Activated B cell treated with CpG ODN at 0.5 μM for 24 hours (primary cell): ENCODE results near the gene FLYWCH2. TPM values are rescaled to one million over a fixed set of nuclear protein-coding genes. Genes with fewer than 3 reads are reported as not detected.

Source experiments
- ATAC-seq: fragments of 200-7000 bp; cut with Tn5 transposase; one replicate; pipeline ENCODE4 v1.10.0; 2021; ENCODE audit warnings: low read depth, mild to moderate bottlenecking, moderate library complexity
- CTCF ChIA-PET: fragments of 350-600 bp; sonication (Branson Sonifier 250); formaldehyde crosslinking; loops from one replicate; lab custom pipeline; 2021; ENCODE audit warnings: antibody characterized with exemption; lab: Charles Lee
- POLR2A ChIA-PET: fragments of 350-600 bp; sonication (Branson Sonifier 250); formaldehyde crosslinking; loops from one replicate; lab custom pipeline; 2021; ENCODE audit warnings: antibody characterized with exemption; lab: Charles Lee
- DNase-seq: peaks from one replicate; pipeline ENCODE4 v3.0.0; 2022
- H3K27ac Mint-ChIP-seq: one replicate; pipeline ENCODE4 v1.8.0; 2020; ENCODE audit warnings: mixed read lengths
- H3K27me3 Mint-ChIP-seq: one replicate; pipeline ENCODE4 v1.8.0; 2021; ENCODE audit warnings: mixed read lengths
- H3K36me3 Mint-ChIP-seq: one replicate; pipeline ENCODE4 v1.8.0; 2021; ENCODE audit warnings: low read depth, mixed read lengths
- H3K4me1 Mint-ChIP-seq: one replicate; pipeline ENCODE4 v1.8.0; 2021; ENCODE audit warnings: mixed read lengths
- H3K4me3 Mint-ChIP-seq: one replicate; pipeline ENCODE4 v1.8.0; 2020; ENCODE audit warnings: mild to moderate bottlenecking, mixed read lengths
- H3K9me3 Mint-ChIP-seq: one replicate; pipeline ENCODE4 v1.8.0; 2020; ENCODE audit warnings: mixed read lengths
- CTCF ChIP-seq: fragments of 200-600 bp; IDR thresholded peaks from one replicate; pipeline ENCODE4 v1.8.0; 2022; ENCODE audit warnings: antibody characterized with exemption, mild to moderate bottlenecking
- intact Hi-C: fragments of 100-400 bp; cut with micrococcal nuclease; formaldehyde crosslinking; loops from one replicate; pipeline ENCODE4 v1.15.1; 2024
- total RNA-seq: library from RNA; stranded (reverse); gene quantifications from 2 replicates; pipeline ENCODE4 v1.2.3, GENCODE V29; 2022

The FLYWCH2 gene
- total RNA-seq, 1 donor from 2014 or later = 19.4 TPM

GRCh38 chr16:2857451-2858244, 25.4 kb upstream of the FLYWCH2 start, which contains the start of gene PRSS22:
Gene PRSS22, minus strand, starts transcription at chr16:2858170. Its CDS starts 66 bp downstream, at chr16:2858104.
- H3K27me3 Mint-ChIP-seq = peaks cover 28% of the 10 kb centered on the region
- ATAC-seq (no peak), DNase-seq (no peak)
- ChIA-PET POLR2A (no interaction called here), CTCF (no interaction called here)
- peaks cover 10% of the 10 kb centered on the region for H3K9me3 Mint-ChIP-seq
- peak within 1 kb of the TSS; percentile 49 for H3K4me3 Mint-ChIP-seq
- no peak within 1 kb of the TSS for H3K27ac Mint-ChIP-seq
- no peak for TF ChIP-seq CTCF
- no peaks in the 10 kb centered on the region for H3K36me3 Mint-ChIP-seq
- intact Hi-C loops = no loop called here
- H3K4me1 Mint-ChIP-seq = peaks cover 4% of the 10 kb centered on the region

GRCh38 chr16:2858245-2859025, 24.6 kb upstream of the FLYWCH2 start:
- Mint-ChIP-seq H3K36me3 (no peaks in the 10 kb centered on the region), H3K27me3 (peaks cover 28% of the 10 kb centered on the region), H3K9me3 (peaks cover 10% of the 10 kb centered on the region), H3K4me3 (no peak overlapping the region), H3K27ac (no peak overlapping the region), H3K4me1 (peaks cover 4% of the 10 kb centered on the region)
- ATAC-seq (no peak), DNase-seq (no peak)
- no peak for TF ChIP-seq CTCF
- ChIA-PET CTCF (no interaction called here), POLR2A (no interaction called here)
- intact Hi-C loops = no loop called here

GRCh38 chr16:2859686-2860265, 23.2 kb upstream of the FLYWCH2 start:
- DNase-seq (no peak), ATAC-seq (no peak)
- no peak for TF ChIP-seq CTCF
- intact Hi-C loops = no loop called here
- H3K36me3 Mint-ChIP-seq = no peaks in the 10 kb centered on the region
- ChIA-PET POLR2A (no interaction called here), CTCF (no interaction called here)
- H3K4me3 Mint-ChIP-seq = no peak overlapping the region
- H3K27ac Mint-ChIP-seq = no peak overlapping the region
- peaks cover 26% of the 10 kb centered on the region for H3K27me3 Mint-ChIP-seq
- H3K4me1 Mint-ChIP-seq = peaks cover 4% of the 10 kb centered on the region
- H3K9me3 Mint-ChIP-seq = peaks cover under 1% of the 10 kb centered on the region

- Mint-ChIP-seq H3K9me3 (no peaks in the 10 kb centered on the region), H3K4me1 (peaks cover 4% of the 10 kb centered on the region), H3K4me3 (no peak overlapping the region), H3K27me3 (peaks cover 27% of the 10 kb centered on the region), H3K36me3 (no peaks in the 10 kb centered on the region), H3K27ac (no peak overlapping the region)
- ChIA-PET CTCF (no interaction called here), POLR2A (no interaction called here)
- no peak for TF ChIP-seq CTCF
- ATAC-seq (no peak), DNase-seq (no peak)
- intact Hi-C loops = no loop called here
Measured at GRCh38 chr16:2860826-2861567, 22.0 kb upstream of the FLYWCH2 start.
